GM18909 (cell line): Measurements from ENCODE around the gene MARK2.

Source experiments
- ATAC-seq: cut with Tn5 transposase; IDR thresholded peaks from one replicate; pipeline ENCODE4 v1.9.1; 2021; ENCODE audit warnings: mild to moderate bottlenecking; ENCODE audit not compliant: unreplicated experiment, poor library complexity

MARK2 gene

GRCh38 chr11:63906087-63906486 lies 67.2 kb downstream of the MARK2 start:
- no peak for ATAC-seq

- no peak for ATAC-seq
Observed at GRCh38 chr11:63906585-63906984, 67.7 kb downstream of the MARK2 start.

- ATAC-seq, result no peak
Observed at GRCh38 chr11:63907063-63907462, 68.2 kb downstream of the MARK2 start.

GRCh38 chr11:63907808-63908530 lies 69.1 kb downstream of the MARK2 start:
- ATAC-seq, result no peak

- no peak for ATAC-seq
Observed at GRCh38 chr11:63908631-63909401, 69.9 kb downstream of the MARK2 start.

GRCh38 chr11:63909591-63910506 lies 70.9 kb downstream of the MARK2 start:
- ATAC-seq, result no peak

GRCh38 chr11:63910675-63911074 lies 71.8 kb downstream of the MARK2 start:
- ATAC-seq, result no peak

GRCh38 chr11:63911440-63911839 lies 72.5 kb downstream of the MARK2 start:
- no peak for ATAC-seq

- no peak for ATAC-seq
Observed at GRCh38 chr11:63911876-63912275, 73.0 kb downstream of the MARK2 start.

GRCh38 chr11:63912678-63913077 lies 73.8 kb downstream of the MARK2 start:
- no peak for ATAC-seq

- ATAC-seq, result no peak
Observed at GRCh38 chr11:63913866-63914830, 75.2 kb downstream of the MARK2 start.

GRCh38 chr11:63914896-63915691 lies 76.2 kb downstream of the MARK2 start:
- no peak for ATAC-seq

- ATAC-seq, result no peak
Observed at GRCh38 chr11:63915961-63916836, 77.3 kb downstream of the MARK2 start.

GRCh38 chr11:63916837-63917691 lies 78.2 kb downstream of the MARK2 start, which contains the start of gene RCOR2:
Gene RCOR2 (minus strand): TSS chr11:63917164. CDS start chr11:63916456, 708 bp downstream.
- ATAC-seq, result no peak

- no peak for ATAC-seq
Observed at GRCh38 chr11:63917692-63918506, 79.0 kb downstream of the MARK2 start.
